ENCODE data around the gene LARGE1. TPM values are rescaled to one million over a fixed set of nuclear protein-coding genes. Genes with fewer than 3 reads are reported as not detected.

Gene LARGE1
- total RNA-seq, 1 experiment from 2014 or later: 1.5 TPM

- ATAC-seq (no peak), DNase-seq (ENCODE audit: low read depth, low spot score) (no peak)
- H3K9me2 ChIP-seq (ENCODE audit: insufficient read depth): no peaks in the 10 kb centered on the region
- no peaks in the 10 kb centered on the region for H3K79me2 ChIP-seq (ENCODE audit: insufficient read depth, low read length)
- peaks cover under 1 to 21% of the 10 kb centered on the region in 2 experiments; a peak in 2 of 4 replicates for H3K9me3 ChIP-seq (ENCODE audit: control insufficient read depth in 1 of 2, insufficient read depth in 1 of 2, low read depth in 1 of 2, low read length in 2 of 2)
- no peaks in the 10 kb centered on the region for H3K4me1 ChIP-seq (ENCODE audit: control insufficient read depth in 1 of 2, insufficient read depth in 2 of 2, low read length in 2 of 2)
- ChIA-PET CTCF (no interaction called here), POLR2A (no interaction called here), RAD21 (ENCODE audit: low non-redundant PET in 1 of 2, low total read pairs in 2 of 2, uncharacterized antibody in 2 of 2, unreplicated experiment in 2 of 2) (no interaction called here)
- TF ChIP-seq JUND (IDR thresholded peaks at IDR 0.05) (no peak), SP1 (IDR thresholded peaks at IDR 0.05; ENCODE audit: low read depth) (no peak), SIN3A (IDR thresholded peaks at IDR 0.05; ENCODE audit: low read depth) (no peak), RAD21 (IDR thresholded peaks at IDR 0.05; ENCODE audit: low read depth) (no peak), REST (IDR thresholded peaks at IDR 0.05; ENCODE audit: low read depth) (no peak), ZNF274 (IDR thresholded peaks at IDR 0.05; ENCODE audit: low read depth, low read length) (no peak), MAX (IDR thresholded peaks at IDR 0.05) (no peak), CBX3 (IDR thresholded peaks at IDR 0.05; ENCODE audit: low read depth) (no peak), EGR1 (IDR thresholded peaks at IDR 0.05; ENCODE audit: low read depth) (no peak), CEBPB (IDR thresholded peaks at IDR 0.05; ENCODE audit: low read depth) (no peak), SRF (IDR thresholded peaks at IDR 0.05; ENCODE audit: low read depth) (no peak), EZH2 (IDR thresholded peaks at IDR 0.05) (no peak)
- H3K27ac ChIP-seq (ENCODE audit: low read depth, low read length): no peak overlapping the region
- H3K36me3 ChIP-seq (ENCODE audit: control insufficient read depth in 1 of 2, insufficient read depth in 2 of 2, low read length in 2 of 2): no peaks in the 10 kb centered on the region
- H4K20me1 ChIP-seq (ENCODE audit: insufficient read depth): no peaks in the 10 kb centered on the region
- H3K4me3 ChIP-seq (replicated peaks in 1 of 2; ENCODE audit: low read depth in 1 of 2, low read length in 2 of 2): no peak overlapping the region
- H3K4me2 ChIP-seq (ENCODE audit: low read length): no peak overlapping the region
- H2AFZ ChIP-seq (ENCODE audit: low read depth, low read length, poor library complexity, severe bottlenecking): no peak overlapping the region
- intact Hi-C loops (cut with micrococcal nuclease): no loop called here
- BruUV-seq (replicated peaks): no TSS peak
- H3K9ac ChIP-seq (ENCODE audit: low read length): no peak overlapping the region
- H3K27me3 ChIP-seq (ENCODE audit: insufficient read depth, low read length): no peaks in the 10 kb centered on the region
Measured at GRCh38 chr22:33817512-33818127, 102.7 kb downstream of the LARGE1 start.
